RPMI7951 (cell line): ENCODE measurements around the gene ADCY5. TPM values are rescaled to one million over a fixed set of nuclear protein-coding genes. Genes with fewer than 3 reads are reported as not detected.

Experiments
- DNase-seq: peaks from one replicate; pipeline ENCODE4 v3.0.0-alpha.2; 2012; ENCODE audit warnings: low read depth
- total RNA-seq: library from RNA; depleted of rRNA; stranded (reverse); fragments of >200 nt; shearing (Covaris generic); gene quantifications from 2 replicates; pipeline ENCODE4 v1.2.3, GENCODE V29; 2014

The ADCY5 gene
- total RNA-seq, 1 experiment from 2014 or later = not detected

DNA sequence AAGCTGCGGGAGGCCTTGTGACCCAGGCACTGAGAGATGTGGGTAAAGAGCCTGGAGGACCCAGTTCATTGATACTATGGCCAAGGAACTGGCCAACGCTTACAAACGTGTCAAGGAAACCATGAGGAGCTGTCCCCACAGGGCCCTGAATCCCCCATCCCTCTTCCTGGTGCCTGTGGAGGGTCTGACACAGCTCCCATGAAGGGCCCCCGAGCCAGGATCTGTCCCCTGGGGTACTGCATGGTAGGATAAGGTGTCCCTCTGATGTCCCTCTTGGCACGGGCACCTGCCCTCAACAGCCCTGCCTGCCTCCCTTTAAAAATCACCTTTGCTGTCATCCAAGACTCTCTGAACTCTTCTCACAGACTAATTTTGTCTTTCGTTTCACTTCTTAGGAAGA, 122.4 kb downstream of the ADCY5 start:
- no peak for DNase-seq

DNA sequence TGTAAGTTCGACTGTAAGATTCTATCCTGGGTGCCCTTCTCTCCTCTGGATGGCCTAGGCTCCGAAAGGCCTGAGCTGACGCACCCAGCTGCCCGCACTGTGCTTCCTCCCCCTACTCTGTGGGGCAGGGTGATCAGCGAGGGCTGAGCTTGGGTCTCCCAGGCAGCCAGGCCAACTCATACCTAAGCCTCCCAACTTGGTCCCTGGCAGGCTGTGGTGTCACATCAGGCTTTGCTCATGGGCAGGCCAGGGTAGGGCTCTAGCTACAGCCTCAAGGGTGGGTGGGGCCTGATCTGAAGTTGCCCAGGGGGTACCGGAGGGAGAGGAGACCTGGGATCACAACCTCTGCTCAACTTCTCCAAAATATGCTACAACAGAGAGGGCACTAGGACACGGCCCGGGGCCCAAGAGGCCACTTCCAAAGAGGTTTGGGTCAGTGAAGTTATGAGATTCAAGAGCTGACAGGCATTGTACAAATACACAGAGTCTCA, 123.1 kb downstream of the ADCY5 start:
- DNase-seq = no peak

DNA sequence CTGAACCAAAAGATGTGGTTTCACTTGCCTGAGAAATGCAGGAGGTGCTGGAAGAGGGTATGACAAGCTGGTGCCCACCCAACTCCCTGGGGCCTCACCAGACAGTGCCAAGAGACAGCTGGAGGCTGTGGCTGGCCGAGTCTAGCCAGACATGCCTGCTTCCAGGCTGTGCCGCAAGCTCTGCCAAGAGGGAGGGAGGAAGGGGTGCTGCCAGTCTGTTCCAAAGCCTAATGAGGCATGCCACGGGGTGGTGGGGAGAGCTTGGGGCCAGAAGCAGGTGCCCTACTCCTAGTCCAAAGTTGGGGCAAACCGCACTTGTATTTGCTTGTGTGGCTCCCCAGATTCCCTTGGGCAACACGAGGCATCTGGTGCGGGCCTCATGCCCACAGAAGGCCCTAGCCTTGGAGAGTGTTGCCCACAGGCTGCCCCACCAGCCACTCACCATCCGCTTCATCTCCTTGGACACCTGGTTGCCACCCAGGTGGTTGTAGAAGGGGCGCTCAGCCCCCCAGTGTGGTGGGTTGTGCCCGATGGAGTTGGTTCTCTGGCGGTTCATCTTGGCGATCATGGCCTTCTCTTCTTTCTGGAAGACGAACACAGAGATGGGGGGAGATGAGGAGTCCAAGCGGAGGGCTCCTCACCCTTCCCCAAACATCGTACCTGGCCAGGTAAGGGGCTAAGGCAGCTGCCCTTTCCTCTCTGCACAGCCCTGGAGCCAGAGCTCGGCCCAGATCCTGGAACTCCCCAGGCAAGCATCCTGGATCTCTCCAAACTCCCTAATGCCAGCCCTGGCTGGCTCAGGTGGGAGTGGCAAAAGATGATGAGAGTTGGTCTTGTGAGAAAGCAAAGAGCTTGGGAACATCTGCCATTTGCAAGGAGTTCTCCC, 123.8 kb downstream of the ADCY5 start:
- DNase-seq = no peak

DNA sequence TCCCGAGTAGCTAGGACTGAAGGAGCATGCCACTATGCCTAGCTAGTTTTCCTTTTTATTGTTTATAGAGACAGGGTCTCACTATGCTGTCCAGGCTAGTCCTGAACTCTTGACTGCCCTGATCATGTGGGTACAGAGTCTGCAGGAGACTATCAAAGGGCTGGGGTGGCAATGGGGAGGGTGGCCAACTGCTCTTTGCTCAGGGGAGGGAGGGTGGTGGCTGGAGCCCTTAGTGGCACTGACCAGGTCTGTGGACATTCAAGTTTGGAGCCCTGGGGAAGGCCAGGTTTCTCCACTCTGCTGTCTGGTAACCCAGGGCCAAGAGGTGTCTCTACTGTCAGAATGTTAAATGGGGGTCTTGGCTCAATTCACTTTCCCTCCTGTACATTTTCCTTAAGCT, 125.1 kb downstream of the ADCY5 start:
- DNase-seq = no peak

GRCh38 chr3:123322866-123323265, 126.0 kb downstream of the ADCY5 start:
- no peak for DNase-seq

GRCh38 chr3:123321806-123322205, 127.1 kb downstream of the ADCY5 start:
- no peak for DNase-seq

DNA sequence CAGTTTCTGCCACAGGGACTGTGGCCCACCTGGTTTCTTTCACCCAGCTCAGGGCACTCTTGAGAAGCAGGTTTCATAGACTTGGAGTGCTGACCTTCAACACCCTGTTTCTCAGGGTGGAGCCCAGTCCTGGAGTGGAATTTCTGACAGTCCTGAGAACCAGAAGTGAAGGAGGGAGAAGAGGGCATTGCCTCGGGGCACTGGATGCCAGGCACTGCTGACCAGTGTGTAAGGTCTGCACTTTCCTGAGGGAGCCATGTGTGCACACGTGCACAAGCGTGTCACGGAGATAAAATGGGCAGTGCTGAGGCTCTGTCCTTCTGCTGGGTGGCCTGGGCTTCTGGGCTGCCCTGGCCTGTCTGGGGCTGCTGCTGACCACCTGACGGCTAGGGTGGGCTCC, 128.7 kb downstream of the ADCY5 start:
- DNase-seq = no peak

GRCh38 chr3:123319760-123320159, 129.1 kb downstream of the ADCY5 start:
- DNase-seq = no peak

DNA sequence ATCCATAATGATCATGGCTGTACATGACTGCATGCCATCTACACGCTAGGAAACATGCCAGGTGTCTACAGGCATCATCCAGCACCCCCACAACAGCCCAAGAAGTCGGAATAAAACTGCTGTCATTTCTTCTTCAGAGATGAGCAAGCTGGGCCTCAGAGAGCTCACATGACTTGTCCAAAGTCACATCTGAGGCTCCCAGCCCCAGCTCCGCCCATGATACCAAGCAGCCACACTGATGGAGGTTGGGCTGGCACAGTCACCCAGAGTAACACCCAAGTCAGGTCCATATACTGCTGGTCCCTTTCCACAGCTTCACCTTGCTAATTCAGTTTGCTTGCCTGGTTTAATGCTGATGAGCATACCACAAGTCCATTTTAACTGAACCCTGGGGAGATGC, 130.5 kb downstream of the ADCY5 start:
- DNase-seq = no peak

DNA sequence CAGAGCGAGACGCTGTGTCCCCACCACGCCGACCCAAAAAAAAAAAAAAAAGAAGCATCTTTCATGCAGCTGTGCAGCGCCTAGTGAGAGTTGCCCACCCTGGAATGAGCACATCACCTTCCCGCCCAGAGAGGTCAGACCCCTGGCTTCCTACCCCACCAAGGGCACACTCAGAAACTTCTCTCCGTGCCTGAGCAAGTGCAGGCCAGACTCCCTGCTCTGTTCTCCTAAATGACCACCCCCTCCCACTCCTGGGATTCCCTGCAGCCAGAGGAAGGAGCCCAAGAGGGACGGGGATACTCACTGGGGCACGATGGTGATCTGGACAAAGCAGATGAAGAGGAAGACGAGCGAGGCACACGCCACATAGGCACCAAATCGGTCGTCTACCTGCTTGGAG, 131.2 kb downstream of the ADCY5 start:
- no peak for DNase-seq

DNA sequence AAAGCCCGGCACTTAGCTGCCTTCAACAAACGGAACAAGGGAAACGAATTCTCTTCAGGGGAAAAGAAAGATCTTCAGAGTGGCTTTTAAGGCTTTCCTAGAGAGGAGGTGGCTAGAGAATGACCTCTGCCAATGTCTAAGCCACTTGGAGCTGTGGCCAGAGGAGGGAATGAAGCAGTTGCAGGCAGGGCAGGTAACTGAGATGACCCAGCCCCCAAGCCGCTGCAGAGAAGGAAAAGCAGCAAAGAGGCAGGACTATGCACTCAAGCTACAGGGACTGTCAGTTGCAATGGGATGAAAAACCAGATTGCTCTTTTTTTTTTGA, 133.7 kb downstream of the ADCY5 start:
- no peak for DNase-seq

GRCh38 chr3:123314359-123315270, 134.3 kb downstream of the ADCY5 start:
- DNase-seq = no peak

GRCh38 chr3:123313889-123314288, 135.0 kb downstream of the ADCY5 start:
- DNase-seq = no peak

- no peak for DNase-seq
Measured at GRCh38 chr3:123312331-123313265, 136.3 kb downstream of the ADCY5 start.

- DNase-seq = no peak
Measured at GRCh38 chr3:123311201-123311600, 137.7 kb downstream of the ADCY5 start.

DNA sequence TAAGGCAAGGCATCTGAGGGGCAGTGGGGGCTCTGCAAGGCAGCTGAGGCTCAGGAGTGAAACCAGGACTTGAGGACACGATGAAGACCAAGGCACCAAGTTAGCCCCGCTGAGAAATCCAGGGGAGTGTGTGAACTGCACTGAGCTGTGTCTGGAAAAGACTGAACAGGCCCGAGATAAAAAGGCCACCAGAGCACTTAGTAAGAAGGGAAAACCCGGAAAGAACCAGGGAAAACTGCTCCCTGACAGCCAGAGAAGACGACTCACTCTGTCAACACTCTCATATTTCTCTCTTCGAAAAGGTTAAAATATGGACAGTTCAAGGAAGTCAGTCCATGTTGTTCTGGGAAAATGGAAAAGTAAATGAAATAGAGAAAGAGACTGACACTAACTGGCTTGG, 138.1 kb downstream of the ADCY5 start:
- no peak for DNase-seq

- DNase-seq = no peak
Measured at GRCh38 chr3:123310186-123310585, 138.7 kb downstream of the ADCY5 start.

DNA sequence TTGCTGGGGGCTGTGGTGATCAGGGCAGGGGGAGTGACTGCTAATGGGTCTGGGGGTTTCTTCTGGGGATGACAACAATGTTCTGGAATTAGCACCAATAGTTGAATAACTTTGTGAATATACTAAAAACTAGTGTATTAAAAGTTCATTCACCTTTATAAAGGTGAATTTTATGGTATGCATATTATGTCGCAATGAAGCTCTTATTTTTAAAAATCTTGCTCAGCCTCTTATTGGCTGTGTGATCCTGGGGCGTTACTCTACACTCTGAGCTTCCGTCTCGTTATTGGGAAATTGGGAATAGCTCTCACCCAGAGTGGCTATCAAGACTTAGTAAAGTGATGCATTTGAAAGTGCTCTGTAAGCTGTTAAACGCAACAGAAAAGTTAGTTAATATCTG, 141.8 kb downstream of the ADCY5 start:
- DNase-seq = no peak

- DNase-seq = no peak
Measured at GRCh38 chr3:123305192-123305591, 143.7 kb downstream of the ADCY5 start.

GRCh38 chr3:123303976-123304560, 144.8 kb downstream of the ADCY5 start:
- DNase-seq = no peak

DNA sequence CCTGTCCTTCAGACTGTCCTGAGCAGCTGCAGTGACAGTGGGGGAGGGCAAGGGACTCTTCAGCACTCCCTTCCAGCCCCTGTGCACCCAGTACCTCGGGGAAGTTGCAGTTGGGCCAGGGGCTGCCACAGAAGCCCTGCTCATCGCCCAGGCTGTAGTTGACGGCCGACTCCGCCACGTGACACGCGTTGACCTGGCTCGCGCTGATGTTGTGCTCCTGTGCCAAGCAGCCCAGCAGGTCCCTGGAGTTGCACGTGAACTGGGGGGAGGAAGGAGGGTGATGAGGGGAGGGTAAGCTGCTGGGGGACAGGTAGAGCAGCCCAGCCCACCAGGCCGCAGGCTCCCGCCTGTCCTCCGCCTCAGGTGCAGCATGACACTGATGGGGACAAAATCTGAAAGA, 145.9 kb downstream of the ADCY5 start:
- DNase-seq = no peak
